HepG2 (cell line): ENCODE data around the gene RASSF7. TPM values are rescaled to one million over a fixed set of nuclear protein-coding genes. Genes with fewer than 3 reads are reported as not detected.

Experiments
- ATAC-seq: fragments of 200-7000 bp; cut with Tn5 transposase; 3 replicates; pipeline ENCODE4 v1.9.1; 2020; ENCODE audit warnings: mild to moderate bottlenecking, moderate library complexity
- BruUV-seq: library from RNA; stranded (reverse); fragments of 400-500 nt; replicated peaks from 2 replicates; lab custom pipeline; 2021; lab: Mats Ljungman, UMichigan
- CTCF ChIA-PET: fragments of 300-600 bp; formaldehyde crosslinking; extraction: SDS; loops from one replicate; lab custom pipeline; 2021; ENCODE audit warnings: low total read pairs, inconsistent platforms, low intra/inter-chr PET ratio; lab: Yijun Ruan, JAX
- POLR2A ChIA-PET: fragments of 350-600 bp; sonication (Branson Sonifier 250); formaldehyde crosslinking; loops from one replicate; lab custom pipeline; 2020; ENCODE audit warnings: antibody characterized with exemption, inconsistent platforms; lab: Yijun Ruan, JAX
- DNase-seq: peaks from one replicate; pipeline ENCODE4 v3.0.0-alpha.2; 2015; ENCODE audit warnings: low spot score
- FAIRE-seq: peaks from 3 replicates; lab custom pipeline; 2011; peaks lifted over from hg19 to GRCh38; lab: Jason Lieb, UNC
- H2AFZ ChIP-seq: one replicate; pipeline ENCODE4 v1.6.1; 2011; ENCODE audit warnings: low read length, inconsistent platforms
- H3K27ac ChIP-seq: fragments of 300-600 bp; 3 replicates; pipeline ENCODE4 v1.8.0; 2011; ENCODE audit warnings: mixed run types, mild to moderate bottlenecking, mixed read lengths, low read length, inconsistent platforms; ENCODE audit not compliant: insufficient read depth; ENCODE audit errors: extremely low read length
- H3K27me3 ChIP-seq, 2 experiments: fragments of 200-600 bp in 1 of 2; 2 replicates in 1 of 2; 3 replicates in 1 of 2; pipeline versions ENCODE4 v1.6.0 to v1.8.0; 2011; ENCODE audit warnings: low read length in 2 of 2, mild to moderate bottlenecking in 2 of 2, moderate library complexity in 2 of 2, inconsistent platforms in 1 of 2; ENCODE audit not compliant: insufficient read depth in 2 of 2, control insufficient read depth in 1 of 2
- H3K36me3 ChIP-seq, 2 experiments: fragments of 200-600 bp in 1 of 2; replicated peaks in 1 of 2; 2 replicates in 1 of 2; 3 replicates in 1 of 2; pipeline versions ENCODE4 v1.5.1 to v1.8.0; 2011; ENCODE audit warnings: low read length in 2 of 2, inconsistent platforms in 1 of 2; ENCODE audit not compliant: insufficient read depth in 2 of 2, control insufficient read depth in 1 of 2
- H3K4me1 ChIP-seq: 2 replicates; pipeline ENCODE4 v1.5.1; 2012; ENCODE audit warnings: low read length, inconsistent platforms; ENCODE audit not compliant: insufficient read depth
- H3K4me2 ChIP-seq: 2 replicates; pipeline ENCODE4 v1.6.0; 2011; ENCODE audit warnings: low read depth, low read length, inconsistent platforms
- H3K4me3 ChIP-seq, 3 experiments: fragments of 200-600 bp in 1 of 3; sonication (generic), shearing (Covaris generic) in 1 of 3; replicated peaks in 1 of 3; 2 replicates each; pipeline ENCODE4 v1.5.1; 2011 to 2016; ENCODE audit warnings: low read length in 3 of 3, inconsistent platforms in 2 of 3, low read depth in 2 of 3, mild to moderate bottlenecking in 2 of 3, control low read depth in 1 of 3, mixed read lengths in 1 of 3; ENCODE audit not compliant: insufficient read depth in 1 of 3
- H3K79me2 ChIP-seq: one replicate; pipeline ENCODE4 v1.6.1; 2011; ENCODE audit warnings: low read length, inconsistent platforms; ENCODE audit not compliant: insufficient read depth
- H3K9ac ChIP-seq: 2 replicates; pipeline ENCODE4 v1.6.0; 2011; ENCODE audit warnings: mild to moderate bottlenecking, low read depth, low read length, inconsistent platforms; ENCODE audit not compliant: insufficient read depth
- H3K9me3 ChIP-seq: 2 replicates; pipeline ENCODE4 v1.5.1; 2012; ENCODE audit warnings: mild to moderate bottlenecking, low read length
- H4K20me1 ChIP-seq: 2 replicates; pipeline ENCODE4 v1.6.0; 2011; ENCODE audit warnings: inconsistent platforms, mild to moderate bottlenecking, low read length, moderate library complexity; ENCODE audit not compliant: insufficient read depth
- ADNP ChIP-seq: sonication (generic); formaldehyde crosslinking; IDR thresholded peaks from 2 replicates; pipeline ENCODE4 v1.4.0; 2020; ENCODE audit warnings: missing genetic modification reagents
- CEBPB ChIP-seq: IDR thresholded peaks from 2 replicates; pipeline ENCODE4 v1.6.1; 2011; ENCODE audit warnings: low read depth, low read length, improper control_type of control experiment, borderline replicate concordance
- HNF4A ChIP-seq: sonication (generic); formaldehyde crosslinking; IDR thresholded peaks from 2 replicates; pipeline ENCODE4 v1.4.0; 2020; ENCODE audit warnings: missing genetic modification reagents
- KDM5B ChIP-seq: sonication (generic); formaldehyde crosslinking; IDR thresholded peaks from 2 replicates; pipeline ENCODE4 v1.4.0; 2020; ENCODE audit warnings: missing genetic modification reagents, mild to moderate bottlenecking, borderline replicate concordance
- MTERF4 ChIP-seq: sonication (generic); formaldehyde crosslinking; IDR thresholded peaks from 2 replicates; pipeline ENCODE4 v1.8.0; 2023; ENCODE audit warnings: mild to moderate bottlenecking, missing genetic modification reagents
- NR2F6 ChIP-seq, 2 experiments: IDR thresholded peaks; 2 replicates each; pipeline ENCODE4 v1.6.1; 2016; ENCODE audit warnings: antibody characterized with exemption in 1 of 2, mild to moderate bottlenecking in 1 of 2
- SNRNP70 ChIP-seq: fragments of 200-400 bp; formaldehyde crosslinking; IDR thresholded peaks from 2 replicates; pipeline ENCODE4 v1.6.1; 2017; ENCODE audit warnings: mild to moderate bottlenecking, low read depth, low read length, moderate library complexity
- TEAD2 ChIP-seq: sonication (generic); formaldehyde crosslinking; IDR thresholded peaks from 2 replicates; pipeline ENCODE4 v1.9.0; 2021; ENCODE audit warnings: missing genetic modification reagents
- ZNF503 ChIP-seq: sonication (generic); formaldehyde crosslinking; IDR thresholded peaks from 2 replicates; pipeline ENCODE4 v1.4.0; 2020; ENCODE audit warnings: missing genetic modification reagents
- ZNF616 ChIP-seq: sonication (generic); formaldehyde crosslinking; IDR thresholded peaks from 2 replicates; pipeline ENCODE4 v1.5.0; 2020; ENCODE audit warnings: low read depth, mild to moderate bottlenecking, missing genetic modification reagents
- ZNF660 ChIP-seq: sonication (generic); formaldehyde crosslinking; IDR thresholded peaks from 2 replicates; pipeline ENCODE4 v1.5.1; 2020; ENCODE audit warnings: mild to moderate bottlenecking, low read depth, missing genetic modification reagents, borderline replicate concordance
- WGBS: methylation state at CpG from one replicate; pipeline ENCODE4 v1.1.6; 2017; ENCODE audit warnings: low lambda C conversion rate; 5-methylcytosine and 5-hydroxymethylcytosine counted together
- in situ Hi-C: cut with HindIII; loops from 2 replicates; pipeline ENCODE4 v1.10.0; 2017; ENCODE audit warnings: low pct_unique_long_range_greater_than_20kb; ENCODE audit not compliant: extremely low pct_ligation_motif_present
- intact Hi-C: fragments of 100-400 bp; cut with micrococcal nuclease; formaldehyde crosslinking; loops from one replicate; pipeline ENCODE4 v1.10.0; 2022; ENCODE audit not compliant: unreplicated experiment
- polyA plus RNA-seq, 8 experiments: library from polyadenylated mRNA; depleted of rRNA in 3 of 8; stranded (reverse) in 7 of 8; unstranded in 1 of 8; fragments of >200 nt; fragmentation: Illumina TruSeq in 4 of 8; extraction: Trizol in 4 of 8; gene quantifications; 2 replicates each; pipeline versions ENCODE4 v1.2.1 to v1.2.3, GENCODE V29; 2011 to 2016; ENCODE audit warnings: low read depth in 4 of 8, missing spikeins in 1 of 8, mixed read lengths in 1 of 8; ENCODE audit not compliant: insufficient read depth in 1 of 8
- total RNA-seq, 5 experiments: library from RNA; depleted of rRNA; stranded (reverse); fragments of >200 nt; fragmentation: Illumina TruSeq; extraction: Trizol; gene quantifications; 2 replicates each; pipeline ENCODE4 v1.2.3, GENCODE V29; 2016; ENCODE audit warnings: low read depth in 1 of 5
- TF ChIP-seq, protein P1 (sequence below), 2 experiments: IDR thresholded peaks; 2 replicates each; pipeline ENCODE4 v1.6.1; 2011 to 2012; ENCODE audit warnings: low read length in 2 of 2, borderline replicate concordance in 1 of 2, low read depth in 1 of 2, mild to moderate bottlenecking in 1 of 2, moderate library complexity in 1 of 2
- TF ChIP-seq, protein P2 (sequence below): sonication (generic); formaldehyde crosslinking; IDR thresholded peaks from 2 replicates; pipeline ENCODE4 v1.5.0; 2020; ENCODE audit warnings: mild to moderate bottlenecking, missing genetic modification reagents

RASSF7 gene
- total and polyA plus RNA-seq, 2 of the 13 experiments (the other 11 are each of a cell fraction or from before 2014, with no cell fraction given) = 20.2 to 28.6 TPM

GRCh38 chr11:576811-577610, 16.2 kb downstream of the RASSF7 start:
- Histone ChIP-seq H3K4me3 (peak overlapping the region; percentile 78 to 100 (median 92)), H3K4me2 (peak overlapping the region; percentile 94), H3K9me3 (no peaks in the 10 kb centered on the region), H3K79me2 (peaks cover 52% of the 10 kb centered on the region), H3K36me3 (peaks cover 8 to 13% of the 10 kb centered on the region in 2 experiments; a peak in 4 of 5 replicates), H3K9ac (peak overlapping the region; percentile 100), H3K27me3 (no peaks in the 10 kb centered on the region; a peak in 2 of 5 replicates), H2AFZ (no peak overlapping the region), H3K4me1 (peaks cover 57% of the 10 kb centered on the region), H3K27ac (peak overlapping the region; percentile 80), H4K20me1 (peaks cover 43% of the 10 kb centered on the region)
- ATAC-seq (no peak), DNase-seq (no peak), FAIRE-seq (no peak)
- BruUV-seq = no TSS peak
- WGBS = 2% methylated on average over 23 of the region's 48 CpGs
- CTCF ChIA-PET = no interaction called here
- POLR2A ChIA-PET = interaction anchor here (0.7 to 2.5 kb wide), 3 partner anchors 11 to 24 kb away, joined by 3 to 33 read pairs (median 9); no protein-coding TSS in a partner anchor
- in situ Hi-C loops = no loop called here
- intact Hi-C loops = no loop called here
- no peak for TF ChIP-seq ZNF616 (CRISPR knock-in tag)
- 0 out of 2 replicates have a peak, but pooled peaks have one; percentile 40 for TF ChIP-seq MTERF4 (CRISPR knock-in tag)
- TF ChIP-seq, protein P1, sequence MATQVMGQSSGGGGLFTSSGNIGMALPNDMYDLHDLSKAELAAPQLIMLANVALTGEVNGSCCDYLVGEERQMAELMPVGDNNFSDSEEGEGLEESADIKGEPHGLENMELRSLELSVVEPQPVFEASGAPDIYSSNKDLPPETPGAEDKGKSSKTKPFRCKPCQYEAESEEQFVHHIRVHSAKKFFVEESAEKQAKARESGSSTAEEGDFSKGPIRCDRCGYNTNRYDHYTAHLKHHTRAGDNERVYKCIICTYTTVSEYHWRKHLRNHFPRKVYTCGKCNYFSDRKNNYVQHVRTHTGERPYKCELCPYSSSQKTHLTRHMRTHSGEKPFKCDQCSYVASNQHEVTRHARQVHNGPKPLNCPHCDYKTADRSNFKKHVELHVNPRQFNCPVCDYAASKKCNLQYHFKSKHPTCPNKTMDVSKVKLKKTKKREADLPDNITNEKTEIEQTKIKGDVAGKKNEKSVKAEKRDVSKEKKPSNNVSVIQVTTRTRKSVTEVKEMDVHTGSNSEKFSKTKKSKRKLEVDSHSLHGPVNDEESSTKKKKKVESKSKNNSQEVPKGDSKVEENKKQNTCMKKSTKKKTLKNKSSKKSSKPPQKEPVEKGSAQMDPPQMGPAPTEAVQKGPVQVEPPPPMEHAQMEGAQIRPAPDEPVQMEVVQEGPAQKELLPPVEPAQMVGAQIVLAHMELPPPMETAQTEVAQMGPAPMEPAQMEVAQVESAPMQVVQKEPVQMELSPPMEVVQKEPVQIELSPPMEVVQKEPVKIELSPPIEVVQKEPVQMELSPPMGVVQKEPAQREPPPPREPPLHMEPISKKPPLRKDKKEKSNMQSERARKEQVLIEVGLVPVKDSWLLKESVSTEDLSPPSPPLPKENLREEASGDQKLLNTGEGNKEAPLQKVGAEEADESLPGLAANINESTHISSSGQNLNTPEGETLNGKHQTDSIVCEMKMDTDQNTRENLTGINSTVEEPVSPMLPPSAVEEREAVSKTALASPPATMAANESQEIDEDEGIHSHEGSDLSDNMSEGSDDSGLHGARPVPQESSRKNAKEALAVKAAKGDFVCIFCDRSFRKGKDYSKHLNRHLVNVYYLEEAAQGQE (IDR thresholded peaks at IDR 0.05; ENCODE audit: borderline replicate concordance in 1 of 2, low read depth in 1 of 2, low read length in 2 of 2) = no peak
- no peak for TF ChIP-seq ZNF660 (CRISPR knock-in tag)
- no peak for TF ChIP-seq SNRNP70
- TF ChIP-seq NR2F6 (IDR thresholded peaks at IDR 0.05) = no peak
- no peak for TF ChIP-seq NR2F6 (CRISPR knock-in tag; IDR thresholded peaks at IDR 0.05)
- 0 out of 2 replicates have a peak, but pooled peaks have one; percentile 21 for TF ChIP-seq HNF4A (CRISPR knock-in tag)
- TF ChIP-seq, protein P2, sequence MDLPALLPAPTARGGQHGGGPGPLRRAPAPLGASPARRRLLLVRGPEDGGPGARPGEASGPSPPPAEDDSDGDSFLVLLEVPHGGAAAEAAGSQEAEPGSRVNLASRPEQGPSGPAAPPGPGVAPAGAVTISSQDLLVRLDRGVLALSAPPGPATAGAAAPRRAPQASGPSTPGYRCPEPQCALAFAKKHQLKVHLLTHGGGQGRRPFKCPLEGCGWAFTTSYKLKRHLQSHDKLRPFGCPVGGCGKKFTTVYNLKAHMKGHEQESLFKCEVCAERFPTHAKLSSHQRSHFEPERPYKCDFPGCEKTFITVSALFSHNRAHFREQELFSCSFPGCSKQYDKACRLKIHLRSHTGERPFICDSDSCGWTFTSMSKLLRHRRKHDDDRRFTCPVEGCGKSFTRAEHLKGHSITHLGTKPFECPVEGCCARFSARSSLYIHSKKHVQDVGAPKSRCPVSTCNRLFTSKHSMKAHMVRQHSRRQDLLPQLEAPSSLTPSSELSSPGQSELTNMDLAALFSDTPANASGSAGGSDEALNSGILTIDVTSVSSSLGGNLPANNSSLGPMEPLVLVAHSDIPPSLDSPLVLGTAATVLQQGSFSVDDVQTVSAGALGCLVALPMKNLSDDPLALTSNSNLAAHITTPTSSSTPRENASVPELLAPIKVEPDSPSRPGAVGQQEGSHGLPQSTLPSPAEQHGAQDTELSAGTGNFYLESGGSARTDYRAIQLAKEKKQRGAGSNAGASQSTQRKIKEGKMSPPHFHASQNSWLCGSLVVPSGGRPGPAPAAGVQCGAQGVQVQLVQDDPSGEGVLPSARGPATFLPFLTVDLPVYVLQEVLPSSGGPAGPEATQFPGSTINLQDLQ (CRISPR knock-in tag) = no peak
- no peak for TF ChIP-seq ADNP (CRISPR knock-in tag)
- TF ChIP-seq CEBPB = no peak
- TF ChIP-seq KDM5B (CRISPR knock-in tag) = peak; percentile 12; the same call in 1 of the 2 replicates
- no peak for TF ChIP-seq ZNF503 (CRISPR knock-in tag)
- no peak for TF ChIP-seq TEAD2
